ENCODE measurements around the gene DRC7.

DNA sequence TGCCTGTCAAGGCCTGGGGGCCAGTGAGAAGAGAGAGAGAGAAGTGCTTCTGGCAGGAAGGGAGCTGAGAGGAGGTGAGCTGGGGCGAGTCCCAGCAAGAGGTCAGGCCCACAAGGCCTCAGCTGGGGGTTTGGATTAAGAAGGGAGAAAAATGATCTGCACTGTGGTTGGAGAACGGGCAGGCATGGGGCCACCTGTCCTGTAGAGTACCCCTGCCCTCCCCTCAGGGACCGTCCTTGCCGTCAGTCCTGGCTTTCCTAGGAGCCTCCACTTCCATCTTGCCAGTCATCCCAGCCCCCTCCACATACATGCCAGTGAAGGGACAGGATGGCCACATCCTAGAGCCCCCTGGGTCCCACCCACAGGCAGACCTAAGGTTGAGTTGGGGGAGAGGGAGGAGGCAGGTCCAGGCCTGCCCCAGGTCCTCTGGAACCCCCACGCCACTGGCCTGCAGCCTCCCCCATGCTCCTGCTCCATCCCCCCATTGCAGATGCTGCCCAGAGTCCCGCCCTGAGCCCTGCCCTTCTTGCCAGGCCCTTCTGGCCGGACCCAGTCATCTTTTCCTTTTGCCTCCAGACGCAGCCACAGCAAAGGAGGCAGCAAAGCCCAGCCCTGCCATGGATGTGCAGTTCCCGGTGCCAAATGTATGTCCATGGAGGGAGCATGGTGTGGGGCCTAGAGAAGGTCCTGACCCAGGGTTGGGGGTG is 59.9 kb downstream of the DRC7 start:
- TF ChIP-seq EP300 (IDR thresholded peaks at IDR 0.05) = no peak
- TF ChIP-seq, protein P1, sequence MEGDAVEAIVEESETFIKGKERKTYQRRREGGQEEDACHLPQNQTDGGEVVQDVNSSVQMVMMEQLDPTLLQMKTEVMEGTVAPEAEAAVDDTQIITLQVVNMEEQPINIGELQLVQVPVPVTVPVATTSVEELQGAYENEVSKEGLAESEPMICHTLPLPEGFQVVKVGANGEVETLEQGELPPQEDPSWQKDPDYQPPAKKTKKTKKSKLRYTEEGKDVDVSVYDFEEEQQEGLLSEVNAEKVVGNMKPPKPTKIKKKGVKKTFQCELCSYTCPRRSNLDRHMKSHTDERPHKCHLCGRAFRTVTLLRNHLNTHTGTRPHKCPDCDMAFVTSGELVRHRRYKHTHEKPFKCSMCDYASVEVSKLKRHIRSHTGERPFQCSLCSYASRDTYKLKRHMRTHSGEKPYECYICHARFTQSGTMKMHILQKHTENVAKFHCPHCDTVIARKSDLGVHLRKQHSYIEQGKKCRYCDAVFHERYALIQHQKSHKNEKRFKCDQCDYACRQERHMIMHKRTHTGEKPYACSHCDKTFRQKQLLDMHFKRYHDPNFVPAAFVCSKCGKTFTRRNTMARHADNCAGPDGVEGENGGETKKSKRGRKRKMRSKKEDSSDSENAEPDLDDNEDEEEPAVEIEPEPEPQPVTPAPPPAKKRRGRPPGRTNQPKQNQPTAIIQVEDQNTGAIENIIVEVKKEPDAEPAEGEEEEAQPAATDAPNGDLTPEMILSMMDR (IDR thresholded peaks at IDR 0.05) = no peak
- TF ChIP-seq POLR2A (IDR thresholded peaks at IDR 0.05) = no peak
